H1 (cell line): ENCODE results near the gene TEDDM1. TPM values are rescaled to one million over a fixed set of nuclear protein-coding genes. Genes with fewer than 3 reads are reported as not detected.

Experiments used
- CTCF ChIA-PET: fragments of 300-600 bp; sonication (Branson Sonifier 250); formaldehyde crosslinking; loops from one replicate; lab custom pipeline; 2021; ENCODE audit not compliant: partially characterized antibody; lab: Charles Lee
- POLR2A ChIA-PET: fragments of 300-600 bp; sonication (Branson Sonifier 250); formaldehyde crosslinking; loops from one replicate; lab custom pipeline; 2021; ENCODE audit warnings: inconsistent platforms; ENCODE audit not compliant: partially characterized antibody; lab: Charles Lee
- DNase-seq, 2 experiments: peaks; one replicate each; pipeline versions ENCODE4 v3.0.0 to v3.0.0-alpha.2; 2010 to 2022; ENCODE audit warnings: low spot score in 2 of 2, low read depth in 1 of 2, mixed read lengths in 1 of 2
- FAIRE-seq: peaks from 2 replicates; lab custom pipeline; 2011; peaks lifted over from hg19 to GRCh38; lab: Jason Lieb, UNC
- H2AFZ ChIP-seq: 2 replicates; pipeline ENCODE4 v1.8.1; 2012; ENCODE audit warnings: low read length, inconsistent platforms
- H2AK5ac ChIP-seq: 2 replicates; pipeline ENCODE4 v1.6.1; 2013; ENCODE audit warnings: low read depth, low read length
- H2BK120ac ChIP-seq: replicated peaks from 2 replicates; pipeline ENCODE3; 2013; ENCODE audit warnings: low read depth, low read length, inconsistent platforms
- H2BK12ac ChIP-seq: 2 replicates; pipeline ENCODE4 v1.6.1; 2013; ENCODE audit warnings: low read depth, low read length
- H2BK15ac ChIP-seq: 2 replicates; pipeline ENCODE4 v1.6.1; 2013; ENCODE audit warnings: low read length
- H2BK20ac ChIP-seq: 2 replicates; pipeline ENCODE4 v1.6.1; 2013; ENCODE audit warnings: low read length
- H2BK5ac ChIP-seq: 2 replicates; pipeline ENCODE4 v1.6.1; 2013; ENCODE audit warnings: low read depth, low read length
- H3K14ac ChIP-seq: 2 replicates; pipeline ENCODE4 v1.6.1; 2013; ENCODE audit warnings: inconsistent platforms; ENCODE audit not compliant: insufficient read length
- H3K18ac ChIP-seq: 2 replicates; pipeline ENCODE4 v1.6.1; 2013; ENCODE audit warnings: low read length; ENCODE audit errors: extremely low read depth
- H3K23ac ChIP-seq: 2 replicates; pipeline ENCODE4 v1.6.1; 2013; ENCODE audit warnings: inconsistent platforms; ENCODE audit not compliant: insufficient read length
- H3K23me2 ChIP-seq: 2 replicates; pipeline ENCODE4 v1.6.1; 2013; ENCODE audit warnings: low read depth, low read length
- H3K27ac ChIP-seq: 2 replicates; pipeline ENCODE4 v1.6.1; 2011; ENCODE audit warnings: low read depth, low read length, inconsistent platforms
- H3K27me3 ChIP-seq, 4 experiments: replicated peaks in 1 of 4; 1 replicate in 1 of 4; 2 replicates in 3 of 4; pipeline versions ENCODE4 v1.6.1 to v1.8.1; 2011 to 2013; ENCODE audit warnings: low read length in 3 of 4, mild to moderate bottlenecking in 3 of 4, inconsistent platforms in 2 of 4, mixed read lengths in 2 of 4, moderate library complexity in 1 of 4; ENCODE audit not compliant: control insufficient read depth in 3 of 4, insufficient read depth in 3 of 4; ENCODE audit errors: extremely low read depth in 1 of 4
- H3K36me3 ChIP-seq, 4 experiments: 2 replicates each; pipeline versions ENCODE4 v1.6.1 to v1.8.1; 2011 to 2013; ENCODE audit warnings: mild to moderate bottlenecking in 4 of 4, low read length in 3 of 4, moderate library complexity in 2 of 4, control low read depth in 1 of 4, inconsistent platforms in 1 of 4; ENCODE audit not compliant: insufficient read depth in 4 of 4, control insufficient read depth in 2 of 4
- H3K4ac ChIP-seq: replicated peaks from 2 replicates; pipeline ENCODE3; 2013; ENCODE audit warnings: low read length, low read depth, mixed read lengths, inconsistent platforms; ENCODE audit not compliant: insufficient read length
- H3K4me1 ChIP-seq, 4 experiments: replicated peaks in 1 of 4; 1 replicate in 1 of 4; 2 replicates in 3 of 4; pipeline versions ENCODE4 v1.6.1 to v1.8.1; 2011 to 2013; ENCODE audit warnings: low read length in 3 of 4, inconsistent platforms in 2 of 4, mixed read lengths in 1 of 4; ENCODE audit not compliant: insufficient read depth in 4 of 4, control insufficient read depth in 3 of 4
- H3K4me2 ChIP-seq, 2 experiments: 2 replicates each; pipeline versions ENCODE4 v1.6.1 to v1.8.1; 2011 to 2013; ENCODE audit warnings: low read depth in 2 of 2, low read length in 2 of 2, control low read depth in 1 of 2, inconsistent platforms in 1 of 2, mild to moderate bottlenecking in 1 of 2; ENCODE audit not compliant: insufficient read depth in 1 of 2
- H3K4me3 ChIP-seq, 4 experiments: fragments of 200-600, 300-600 bp in 1 of 4; sonication (generic), shearing (Covaris generic), sonication (Bioruptor Twin) in 1 of 4; 2 replicates each; pipeline versions ENCODE4 v1.5.1 to v1.8.1; 2011 to 2016; ENCODE audit warnings: low read length in 4 of 4, low read depth in 3 of 4, control low read depth in 2 of 4, inconsistent platforms in 2 of 4, mild to moderate bottlenecking in 2 of 4, mixed read lengths in 1 of 4, moderate library complexity in 1 of 4; ENCODE audit not compliant: insufficient read depth in 2 of 4; ENCODE audit errors: extremely low read depth in 1 of 4
- H3K56ac ChIP-seq: replicated peaks from 2 replicates; pipeline ENCODE3; 2013; ENCODE audit warnings: low read depth, mild to moderate bottlenecking, mixed read lengths, low read length, inconsistent platforms; ENCODE audit not compliant: insufficient read length
- H3K79me1 ChIP-seq: 2 replicates; pipeline ENCODE4 v1.6.1; 2013; ENCODE audit warnings: low read depth, low read length, control low read depth
- H3K79me2 ChIP-seq, 2 experiments: 2 replicates each; pipeline versions ENCODE4 v1.6.1 to v1.8.1; 2012 to 2013; ENCODE audit warnings: low read length in 2 of 2, mild to moderate bottlenecking in 2 of 2, inconsistent platforms in 1 of 2; ENCODE audit not compliant: insufficient read depth in 2 of 2, control insufficient read depth in 1 of 2
- H3K9ac ChIP-seq, 4 experiments: replicated peaks in 1 of 4; 1 replicate in 1 of 4; 2 replicates in 3 of 4; pipeline versions ENCODE4 v1.6.1 to v1.8.1; 2011 to 2013; ENCODE audit warnings: low read depth in 3 of 4, low read length in 3 of 4, control low read depth in 2 of 4, mild to moderate bottlenecking in 2 of 4, moderate library complexity in 2 of 4, inconsistent platforms in 1 of 4; ENCODE audit errors: extremely low read depth in 1 of 4
- H3K9me3 ChIP-seq, 2 experiments: 2 replicates each; pipeline versions ENCODE4 v1.6.1 to v1.8.1; 2012 to 2013; ENCODE audit warnings: mild to moderate bottlenecking in 2 of 2, moderate library complexity in 2 of 2, control low read depth in 1 of 2, inconsistent platforms in 1 of 2, low read depth in 1 of 2, low read length in 1 of 2, mixed read lengths in 1 of 2; ENCODE audit not compliant: insufficient read depth in 2 of 2
- H4K20me1 ChIP-seq, 2 experiments: replicated peaks in 1 of 2; 2 replicates each; pipeline versions ENCODE3 to v1.8.1; 2011 to 2013; ENCODE audit warnings: inconsistent platforms in 2 of 2, low read length in 2 of 2, mild to moderate bottlenecking in 1 of 2; ENCODE audit not compliant: insufficient read depth in 2 of 2, control insufficient read depth in 1 of 2
- H4K5ac ChIP-seq: 2 replicates; pipeline ENCODE4 v1.6.1; 2013; ENCODE audit warnings: low read length, low read depth, mixed read lengths, inconsistent platforms; ENCODE audit not compliant: insufficient read length
- H4K8ac ChIP-seq: 2 replicates; pipeline ENCODE4 v1.8.0; 2013; ENCODE audit warnings: mild to moderate bottlenecking, moderate library complexity, low read length, inconsistent platforms; ENCODE audit not compliant: insufficient read depth; ENCODE audit errors: extremely low read depth
- H4K91ac ChIP-seq: replicated peaks from 2 replicates; pipeline ENCODE3; 2013; ENCODE audit warnings: low read length, mixed read lengths, inconsistent platforms; ENCODE audit not compliant: insufficient read length
- BACH1 ChIP-seq: IDR thresholded peaks from 2 replicates; pipeline ENCODE4 v1.6.1; 2012; ENCODE audit warnings: low read length, improper control_type of control experiment
- CHD1 ChIP-seq: IDR thresholded peaks from 2 replicates; pipeline ENCODE4 v1.6.1; 2012; ENCODE audit warnings: low read depth, low read length, improper control_type of control experiment
- HDAC2 ChIP-seq, 2 experiments: fragments of 300-600 bp in 1 of 2; sonication (generic) in 1 of 2; IDR thresholded peaks; 2 replicates each; pipeline ENCODE4 v1.6.1; 2011 to 2012; ENCODE audit warnings: low read depth in 2 of 2, low read length in 2 of 2, mild to moderate bottlenecking in 2 of 2, moderate library complexity in 2 of 2, borderline replicate concordance in 1 of 2, inconsistent platforms in 1 of 2
- SIRT6 ChIP-seq: IDR thresholded peaks from one replicate; pipeline ENCODE4 v1.7.1; 2012; ENCODE audit warnings: low read length, inconsistent platforms
- TBP ChIP-seq: IDR thresholded peaks from 2 replicates; pipeline ENCODE4 v1.6.1; 2011; ENCODE audit warnings: low read depth, low read length, improper control_type of control experiment
- WGBS, 2 experiments: shearing (Covaris generic) in 1 of 2; methylation state at CpG; one replicate each; pipeline versions ENCODE4 v1.1.6 to v1.1.7; 2013 to 2015; ENCODE audit warnings: low lambda C conversion rate in 2 of 2, mixed read lengths in 2 of 2, inconsistent platforms in 1 of 2, low coverage in 1 of 2, missing lambda C conversion rate in 1 of 2; ENCODE audit not compliant: insufficient replicate concordance in 2 of 2, insufficient coverage in 1 of 2, insufficient read length in 1 of 2; ENCODE audit errors: extremely low coverage in 1 of 2, missing lambda C conversion rate in 1 of 2; 5-methylcytosine and 5-hydroxymethylcytosine counted together
- polyA plus RNA-seq, 7 experiments: library from polyadenylated mRNA; depleted of rRNA in 3 of 7; stranded (reverse) in 5 of 7; unstranded in 2 of 7; fragments of >200 nt in 5 of 7; fragments of 200-250 nt in 2 of 7; gene quantifications; 1 replicate in 5 of 7; 2 replicates in 1 of 7; 4 replicates in 1 of 7; pipeline versions ENCODE4 v1.2.1 to v1.2.3, GENCODE V29; 2011 to 2013; ENCODE audit warnings: missing spikeins in 2 of 7, mixed read lengths in 2 of 7
- total RNA-seq: library from RNA; stranded (reverse); fragmentation: NEBNext Ultra II Directional; extraction: Animal tissue kit (Norgen Biotek cat#: 25700); gene quantifications from 2 replicates; pipeline ENCODE4 v1.2.1, GENCODE V29; 2021

TEDDM1 gene
- total and polyA plus RNA-seq, 2 of the 8 experiments (the other 6 are each of a cell fraction or from before 2014, with no cell fraction given), result not detected

GRCh38 chr1:182366596-182366995, 33.9 kb downstream of the TEDDM1 start:
- no peak for FAIRE-seq
- CTCF ChIA-PET, result interaction anchor here (1.1 kb wide), 1 partner anchor 226 kb away, joined by 4 read pairs; no protein-coding TSS in a partner anchor
- Histone ChIP-seq H2AFZ (no peak overlapping the region), H3K27ac (no peak overlapping the region), H3K4me1 (peaks cover 0 to 5% (median 4%) of the 10 kb centered on the region in 4 experiments; a peak in 4 of 7 replicates), H4K8ac (no peak overlapping the region), H3K27me3 (no peaks in the 10 kb centered on the region), H3K18ac (no peak overlapping the region), H4K20me1 (no peaks in the 10 kb centered on the region), H2BK120ac (no peak overlapping the region), H4K91ac (no peak overlapping the region), H3K4me3 (no peak overlapping the region), H2BK20ac (no peak overlapping the region), H4K5ac (no peak overlapping the region), H3K4ac (no peak overlapping the region), H2BK15ac (no peak overlapping the region), H3K79me2 (no peaks in the 10 kb centered on the region), H3K56ac (no peak overlapping the region), H3K14ac (no peak overlapping the region), H3K36me3 (no peaks in the 10 kb centered on the region), H3K23me2 (no peaks in the 10 kb centered on the region), H2AK5ac (no peak overlapping the region), H3K23ac (no peak overlapping the region), H3K9ac (no peak overlapping the region), H2BK5ac (no peak overlapping the region), H3K9me3 (no peaks in the 10 kb centered on the region), H2BK12ac (no peak overlapping the region), H3K79me1 (no peaks in the 10 kb centered on the region), H3K4me2 (no peak overlapping the region)
- TF ChIP-seq SIRT6 (no peak), BACH1 (no peak), CHD1 (no peak), HDAC2 (IDR thresholded peaks at IDR 0.05; ENCODE audit: borderline replicate concordance in 1 of 2, low read depth in 2 of 2, low read length in 2 of 2) (no peak), TBP (no peak)
- WGBS, 2 experiments, result 75% methylated on average over 2 of the region's 2 CpGs; no CpG with 5 or more reads in 1 of the 2 experiments
- POLR2A ChIA-PET, result interaction anchor here (0.8 to 2.4 kb wide), 4 partner anchors 9 to 25 kb away, joined by 3 to 7 read pairs (median 4); partner anchors contain the start of gene GLUL
- DNase-seq, result no peak
